ENCODE data around the gene LARGE1.

DNA sequence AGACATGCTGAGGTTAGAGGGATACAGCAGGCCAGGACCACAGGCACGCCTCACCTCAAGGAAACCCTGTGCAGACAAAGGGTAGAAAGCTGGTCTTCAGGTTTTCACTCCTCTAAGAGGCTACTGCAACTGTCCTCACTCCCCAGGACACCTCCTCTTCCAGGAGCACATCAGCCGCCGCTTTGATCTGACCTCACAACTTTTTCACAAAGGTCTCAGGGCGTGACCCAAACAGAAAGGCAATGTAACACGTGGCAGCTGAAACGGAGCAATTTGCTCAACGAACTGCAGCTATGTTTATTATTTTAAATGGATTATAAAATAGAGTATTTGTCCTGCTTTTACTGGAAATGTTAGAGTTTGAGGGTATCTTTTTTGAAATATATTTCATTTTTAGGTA lies 46.1 kb downstream of the LARGE1 start:
- TF ChIP-seq EZH2 (IDR thresholded peaks at IDR 0.05; ENCODE audit: borderline replicate concordance, low read length), result no peak
- no peak for TF ChIP-seq CTCF (IDR thresholded peaks at IDR 0.05; ENCODE audit: low read length)
